Midbrain (tissue), 1 donor: Measurements from ENCODE around the gene MYO19.
"Not testable (repeated sequence)": the region's sequence is repeated elsewhere in the genome, so short reads cannot be mapped to it uniquely, and the experiment has no call there.

Source experiments
- DNase-seq: peaks from one replicate; lab custom pipeline; 2025; lab: John Stamatoyannopoulos, UW

Gene MYO19

GRCh38 chr17:36498560-36499300 lies 35.9 kb downstream of the MYO19 start:
- no peak for DNase-seq

GRCh38 chr17:36498155-36498554 lies 36.5 kb downstream of the MYO19 start:
- no peak for DNase-seq

- DNase-seq = peak; percentile 26
Measured at GRCh38 chr17:36496018-36496789, 38.5 kb downstream of the MYO19 start.

- no peak for DNase-seq
Measured at GRCh38 chr17:36495076-36495578, 39.5 kb downstream of the MYO19 start.

- DNase-seq = no peak
Measured at GRCh38 chr17:36494674-36495073, 40.0 kb downstream of the MYO19 start.

GRCh38 chr17:36493956-36494355 lies 40.7 kb downstream of the MYO19 start:
- DNase-seq = no peak

GRCh38 chr17:36486204-36487194 lies 48.2 kb downstream of the MYO19 start, which contains the start of gene ZNHIT3:
Gene ZNHIT3, plus strand, starts transcription at chr17:36486681. Its CDS starts 19 bp downstream, at chr17:36486700.
- DNase-seq = peak; percentile 90

- no peak for DNase-seq
Measured at GRCh38 chr17:36485805-36486203, 48.9 kb downstream of the MYO19 start.

GRCh38 chr17:36485027-36485426 lies 49.6 kb downstream of the MYO19 start:
- DNase-seq = no peak

GRCh38 chr17:36484021-36484420 lies 50.6 kb downstream of the MYO19 start:
- not testable (repeated sequence) for DNase-seq

GRCh38 chr17:36482611-36483504 lies 51.8 kb downstream of the MYO19 start:
- peak; percentile 87 for DNase-seq

- no peak for DNase-seq
Measured at GRCh38 chr17:36481829-36482228, 52.8 kb downstream of the MYO19 start.

GRCh38 chr17:36475346-36475970 lies 59.2 kb downstream of the MYO19 start:
- peak; percentile 39 for DNase-seq

GRCh38 chr17:36474571-36474970 lies 60.1 kb downstream of the MYO19 start:
- no peak for DNase-seq

- no peak for DNase-seq
Measured at GRCh38 chr17:36470499-36470898, 64.2 kb downstream of the MYO19 start.

- no peak for DNase-seq
Measured at GRCh38 chr17:36469733-36470132, 64.9 kb downstream of the MYO19 start.

GRCh38 chr17:36468903-36469635 lies 65.6 kb downstream of the MYO19 start:
- DNase-seq = no peak

GRCh38 chr17:36464765-36465088 lies 69.9 kb downstream of the MYO19 start:
- DNase-seq = no peak

- DNase-seq = no peak
Measured at GRCh38 chr17:36463916-36464764, 70.5 kb downstream of the MYO19 start.
